HepG2 (cell line): ENCODE results near the gene MEDAG. TPM values are rescaled to one million over a fixed set of nuclear protein-coding genes. Genes with fewer than 3 reads are reported as not detected.

ENCODE experiments used
- ATAC-seq: fragments of 200-7000 bp; cut with Tn5 transposase; 3 replicates; pipeline ENCODE4 v1.9.1; 2020; ENCODE audit warnings: mild to moderate bottlenecking, moderate library complexity
- BruUV-seq: library from RNA; stranded (reverse); fragments of 400-500 nt; replicated peaks from 2 replicates; lab custom pipeline; 2021; lab: Mats Ljungman, UMichigan
- CTCF ChIA-PET: fragments of 300-600 bp; formaldehyde crosslinking; extraction: SDS; loops from one replicate; lab custom pipeline; 2021; ENCODE audit warnings: low total read pairs, inconsistent platforms, low intra/inter-chr PET ratio; lab: Yijun Ruan, JAX
- POLR2A ChIA-PET: fragments of 350-600 bp; sonication (Branson Sonifier 250); formaldehyde crosslinking; loops from one replicate; lab custom pipeline; 2020; ENCODE audit warnings: antibody characterized with exemption, inconsistent platforms; lab: Yijun Ruan, JAX
- DNase-seq: peaks from one replicate; pipeline ENCODE4 v3.0.0-alpha.2; 2015; ENCODE audit warnings: low spot score
- FAIRE-seq: peaks from 3 replicates; lab custom pipeline; 2011; peaks lifted over from hg19 to GRCh38; lab: Jason Lieb, UNC
- H2AFZ ChIP-seq: one replicate; pipeline ENCODE4 v1.6.1; 2011; ENCODE audit warnings: low read length, inconsistent platforms
- H3K27ac ChIP-seq: fragments of 300-600 bp; 3 replicates; pipeline ENCODE4 v1.8.0; 2011; ENCODE audit warnings: mixed run types, mild to moderate bottlenecking, mixed read lengths, low read length, inconsistent platforms; ENCODE audit not compliant: insufficient read depth; ENCODE audit errors: extremely low read length
- H3K27me3 ChIP-seq, 2 experiments: fragments of 200-600 bp in 1 of 2; 2 replicates in 1 of 2; 3 replicates in 1 of 2; pipeline versions ENCODE4 v1.6.0 to v1.8.0; 2011; ENCODE audit warnings: low read length in 2 of 2, mild to moderate bottlenecking in 2 of 2, moderate library complexity in 2 of 2, inconsistent platforms in 1 of 2; ENCODE audit not compliant: insufficient read depth in 2 of 2, control insufficient read depth in 1 of 2
- H3K36me3 ChIP-seq, 2 experiments: fragments of 200-600 bp in 1 of 2; replicated peaks in 1 of 2; 2 replicates in 1 of 2; 3 replicates in 1 of 2; pipeline versions ENCODE4 v1.5.1 to v1.8.0; 2011; ENCODE audit warnings: low read length in 2 of 2, inconsistent platforms in 1 of 2; ENCODE audit not compliant: insufficient read depth in 2 of 2, control insufficient read depth in 1 of 2
- H3K4me1 ChIP-seq: 2 replicates; pipeline ENCODE4 v1.5.1; 2012; ENCODE audit warnings: low read length, inconsistent platforms; ENCODE audit not compliant: insufficient read depth
- H3K4me2 ChIP-seq: 2 replicates; pipeline ENCODE4 v1.6.0; 2011; ENCODE audit warnings: low read depth, low read length, inconsistent platforms
- H3K4me3 ChIP-seq, 3 experiments: fragments of 200-600 bp in 1 of 3; sonication (generic), shearing (Covaris generic) in 1 of 3; replicated peaks in 1 of 3; 2 replicates each; pipeline ENCODE4 v1.5.1; 2011 to 2016; ENCODE audit warnings: low read length in 3 of 3, inconsistent platforms in 2 of 3, low read depth in 2 of 3, mild to moderate bottlenecking in 2 of 3, control low read depth in 1 of 3, mixed read lengths in 1 of 3; ENCODE audit not compliant: insufficient read depth in 1 of 3
- H3K79me2 ChIP-seq: one replicate; pipeline ENCODE4 v1.6.1; 2011; ENCODE audit warnings: low read length, inconsistent platforms; ENCODE audit not compliant: insufficient read depth
- H3K9ac ChIP-seq: 2 replicates; pipeline ENCODE4 v1.6.0; 2011; ENCODE audit warnings: mild to moderate bottlenecking, low read depth, low read length, inconsistent platforms; ENCODE audit not compliant: insufficient read depth
- H3K9me3 ChIP-seq: 2 replicates; pipeline ENCODE4 v1.5.1; 2012; ENCODE audit warnings: mild to moderate bottlenecking, low read length
- H4K20me1 ChIP-seq: 2 replicates; pipeline ENCODE4 v1.6.0; 2011; ENCODE audit warnings: inconsistent platforms, mild to moderate bottlenecking, low read length, moderate library complexity; ENCODE audit not compliant: insufficient read depth
- BCL6 ChIP-seq: IDR thresholded peaks from 2 replicates; pipeline ENCODE4 v1.6.1; 2016; ENCODE audit warnings: missing genetic modification reagents, missing compliant biosample characterization
- BRD4 ChIP-seq: sonication (generic); formaldehyde crosslinking; IDR thresholded peaks from 2 replicates; pipeline ENCODE4 v1.4.0; 2020; ENCODE audit warnings: missing genetic modification reagents
- CAMTA2 ChIP-seq: sonication (generic); formaldehyde crosslinking; IDR thresholded peaks from 2 replicates; pipeline ENCODE4 v1.4.0; 2020; ENCODE audit warnings: mild to moderate bottlenecking, missing genetic modification reagents, borderline replicate concordance
- ETV5 ChIP-seq: IDR thresholded peaks from 2 replicates; pipeline ENCODE4 v1.6.1; 2018; ENCODE audit warnings: missing biosample characterization, missing genetic modification reagents, inconsistent platforms, borderline replicate concordance
- GTF3A ChIP-seq: sonication (generic); formaldehyde crosslinking; conservative IDR thresholded peaks from 2 replicates; pipeline ENCODE4 v1.4.0; 2020; ENCODE audit warnings: mild to moderate bottlenecking, missing genetic modification reagents
- KDM4B ChIP-seq: sonication (generic); formaldehyde crosslinking; IDR thresholded peaks from 2 replicates; pipeline ENCODE4 v1.4.0; 2020; ENCODE audit warnings: missing genetic modification reagents
- KLF12 ChIP-seq: sonication (generic); formaldehyde crosslinking; IDR thresholded peaks from 2 replicates; pipeline ENCODE4 v1.4.0; 2020; ENCODE audit warnings: missing genetic modification reagents, borderline replicate concordance
- PAWR ChIP-seq: sonication (generic); formaldehyde crosslinking; IDR thresholded peaks from 2 replicates; pipeline ENCODE4 v1.4.0; 2020; ENCODE audit warnings: missing genetic modification reagents, mild to moderate bottlenecking, borderline replicate concordance
- PITX1 ChIP-seq: sonication (generic); formaldehyde crosslinking; IDR thresholded peaks from 2 replicates; pipeline ENCODE4 v1.5.1; 2020; ENCODE audit warnings: mild to moderate bottlenecking, missing genetic modification reagents
- RFX1 ChIP-seq: fragments of 450-650 bp; IDR thresholded peaks from 2 replicates; pipeline ENCODE4 v1.6.1; 2017
- SRY ChIP-seq: sonication (generic); formaldehyde crosslinking; IDR thresholded peaks from 2 replicates; pipeline ENCODE4 v1.8.0; 2022; ENCODE audit warnings: mild to moderate bottlenecking, missing genetic modification reagents
- TBX3 ChIP-seq: fragments of 450-650 bp; IDR thresholded peaks from 2 replicates; pipeline ENCODE4 v1.6.1; 2017; ENCODE audit warnings: antibody characterized with exemption, mild to moderate bottlenecking, inconsistent platforms, borderline replicate concordance
- ZNF367 ChIP-seq: sonication (generic); formaldehyde crosslinking; IDR thresholded peaks from 2 replicates; pipeline ENCODE4 v1.4.0; 2020; ENCODE audit warnings: missing genetic modification reagents, borderline replicate concordance
- ZNF605 ChIP-seq: sonication (generic); formaldehyde crosslinking; IDR thresholded peaks from 2 replicates; pipeline ENCODE4 v1.8.0; 2022; ENCODE audit warnings: mild to moderate bottlenecking, missing genetic modification reagents
- ZNF616 ChIP-seq: sonication (generic); formaldehyde crosslinking; IDR thresholded peaks from 2 replicates; pipeline ENCODE4 v1.5.0; 2020; ENCODE audit warnings: low read depth, mild to moderate bottlenecking, missing genetic modification reagents
- ZNF713 ChIP-seq: sonication (generic); formaldehyde crosslinking; IDR thresholded peaks from 2 replicates; pipeline ENCODE4 v1.4.0; 2020; ENCODE audit warnings: mild to moderate bottlenecking, missing genetic modification reagents
- ZNF879 ChIP-seq: sonication (generic); formaldehyde crosslinking; IDR thresholded peaks from 2 replicates; pipeline ENCODE4 v1.8.1; 2023; ENCODE audit warnings: missing genetic modification reagents
- WGBS: methylation state at CpG from one replicate; pipeline ENCODE4 v1.1.6; 2017; ENCODE audit warnings: low lambda C conversion rate; 5-methylcytosine and 5-hydroxymethylcytosine counted together
- in situ Hi-C: cut with HindIII; loops from 2 replicates; pipeline ENCODE4 v1.10.0; 2017; ENCODE audit warnings: low pct_unique_long_range_greater_than_20kb; ENCODE audit not compliant: extremely low pct_ligation_motif_present
- intact Hi-C: fragments of 100-400 bp; cut with micrococcal nuclease; formaldehyde crosslinking; loops from one replicate; pipeline ENCODE4 v1.10.0; 2022; ENCODE audit not compliant: unreplicated experiment
- polyA plus RNA-seq, 8 experiments: library from polyadenylated mRNA; depleted of rRNA in 3 of 8; stranded (reverse) in 7 of 8; unstranded in 1 of 8; fragments of >200 nt; fragmentation: Illumina TruSeq in 4 of 8; extraction: Trizol in 4 of 8; gene quantifications; 2 replicates each; pipeline versions ENCODE4 v1.2.1 to v1.2.3, GENCODE V29; 2011 to 2016; ENCODE audit warnings: low read depth in 4 of 8, missing spikeins in 1 of 8, mixed read lengths in 1 of 8; ENCODE audit not compliant: insufficient read depth in 1 of 8
- total RNA-seq, 5 experiments: library from RNA; depleted of rRNA; stranded (reverse); fragments of >200 nt; fragmentation: Illumina TruSeq; extraction: Trizol; gene quantifications; 2 replicates each; pipeline ENCODE4 v1.2.3, GENCODE V29; 2016; ENCODE audit warnings: low read depth in 1 of 5
- TF ChIP-seq, protein P1 (sequence below): sonication (generic); formaldehyde crosslinking; IDR thresholded peaks from 2 replicates; pipeline ENCODE4 v1.8.1; 2023; ENCODE audit warnings: mild to moderate bottlenecking, moderate library complexity, missing genetic modification reagents

Gene MEDAG
- total and polyA plus RNA-seq, 2 of the 13 experiments (the other 11 are each of a cell fraction or from before 2014, with no cell fraction given), result not detected

DNA sequence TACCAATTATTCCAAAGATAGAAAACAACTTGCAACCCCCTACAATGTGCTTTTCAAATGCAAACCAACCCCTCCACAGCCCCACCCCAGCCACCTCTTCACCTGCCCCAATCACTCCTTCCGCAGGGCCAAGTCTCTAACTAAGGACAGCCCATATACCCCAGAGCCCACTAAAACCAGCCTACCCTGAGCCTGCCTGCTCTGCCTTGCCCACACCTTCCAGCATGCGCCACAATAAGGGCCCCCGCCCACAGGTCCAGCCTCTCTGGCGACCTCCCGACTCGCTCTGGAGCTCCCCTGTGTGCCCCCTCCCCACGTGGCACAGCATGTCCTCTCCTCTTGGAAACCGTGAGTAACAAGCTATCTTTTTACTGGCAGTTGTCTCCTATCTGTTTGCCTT lies 42.8 kb upstream of the MEDAG start:
- Histone ChIP-seq H3K4me1 (peaks cover 52% of the 10 kb centered on the region), H3K4me3 (no peak overlapping the region), H3K4me2 (no peak overlapping the region), H3K9ac (no peak overlapping the region), H3K79me2 (no peaks in the 10 kb centered on the region), H2AFZ (no peak overlapping the region), H3K9me3 (no peaks in the 10 kb centered on the region), H4K20me1 (no peaks in the 10 kb centered on the region), H3K27me3 (no peaks in the 10 kb centered on the region; a peak in 1 of 5 replicates), H3K27ac (no peak overlapping the region), H3K36me3 (no peaks in the 10 kb centered on the region)
- POLR2A ChIA-PET, result no interaction called here
- 64% methylated on average over 8 of the region's 8 CpGs for WGBS
- intact Hi-C loops (no loop called here), in situ Hi-C loops (loop anchor here (5.0 kb wide), 2 partner anchors 56 to 121 kb away; no protein-coding TSS in a partner anchor)
- CTCF ChIA-PET, result no interaction called here
- BruUV-seq, result no TSS peak
- TF ChIP-seq ZNF605 (CRISPR knock-in tag), result no peak
- no peak for TF ChIP-seq TBX3
- TF ChIP-seq PITX1 (CRISPR knock-in tag), result no peak
- TF ChIP-seq ETV5 (CRISPR knock-in tag), result no peak
- no peak for TF ChIP-seq CAMTA2 (CRISPR knock-in tag)
- TF ChIP-seq ZNF713 (CRISPR knock-in tag), result no peak
- TF ChIP-seq GTF3A (CRISPR knock-in tag), result no peak
- no peak for TF ChIP-seq BCL6 (CRISPR knock-in tag)
- TF ChIP-seq KLF12 (CRISPR knock-in tag), result no peak
- TF ChIP-seq, protein P1, sequence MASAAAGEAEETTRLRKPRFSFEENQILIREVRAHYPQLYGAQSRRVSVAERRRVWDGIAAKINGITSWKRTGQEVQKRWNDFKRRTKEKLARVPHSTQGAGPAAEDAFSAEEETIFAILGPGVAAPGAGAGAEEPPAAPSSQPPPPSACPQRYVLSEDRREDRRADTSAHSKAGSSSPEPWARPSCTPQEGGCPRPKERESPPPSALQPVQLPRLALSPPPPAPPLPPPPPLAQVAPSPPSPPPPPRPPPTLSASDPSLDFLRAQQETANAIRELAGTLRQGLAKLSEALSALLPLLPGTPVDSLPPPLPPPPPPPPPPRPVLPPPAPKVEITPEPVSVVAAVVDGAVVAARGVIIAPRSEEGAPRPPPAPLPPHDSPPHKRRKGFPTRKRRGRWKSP (CRISPR knock-in tag), result no peak
- TF ChIP-seq ZNF367, result no peak
- TF ChIP-seq RFX1, result no peak
- TF ChIP-seq BRD4 (CRISPR knock-in tag), result no peak
- no peak for TF ChIP-seq SRY (CRISPR knock-in tag)
- no peak for TF ChIP-seq ZNF879
- no peak for TF ChIP-seq PAWR (CRISPR knock-in tag)
- TF ChIP-seq KDM4B (CRISPR knock-in tag), result no peak
- no peak for TF ChIP-seq ZNF616 (CRISPR knock-in tag)
- no peak for ATAC-seq
- FAIRE-seq, result no peak
- no peak for DNase-seq
